HG03575 (cell line): ENCODE measurements around the gene OPTN.

Experiments
- ATAC-seq: cut with Tn5 transposase; IDR thresholded peaks from one replicate; pipeline ENCODE4 v1.9.1; 2021; ENCODE audit not compliant: unreplicated experiment, insufficient number of reproducible peaks, low FRiP score; ENCODE audit errors: extremely low read depth

OPTN gene

GRCh38 chr10:13161857-13162271 lies 61.9 kb downstream of the OPTN start:
- no peak for ATAC-seq

- ATAC-seq = no peak
Observed at GRCh38 chr10:13163859-13164258, 63.9 kb downstream of the OPTN start.

- no peak for ATAC-seq
Observed at GRCh38 chr10:13165177-13165576, 65.2 kb downstream of the OPTN start.

GRCh38 chr10:13167568-13167967 lies 67.6 kb downstream of the OPTN start:
- no peak for ATAC-seq

GRCh38 chr10:13168781-13169180 lies 68.8 kb downstream of the OPTN start:
- no peak for ATAC-seq

- no peak for ATAC-seq
Observed at GRCh38 chr10:13173616-13174015, 73.7 kb downstream of the OPTN start.

GRCh38 chr10:13180788-13181187 lies 80.8 kb downstream of the OPTN start:
- no peak for ATAC-seq

- no peak for ATAC-seq
Observed at GRCh38 chr10:13182424-13182823, 82.5 kb downstream of the OPTN start.

- no peak for ATAC-seq
Observed at GRCh38 chr10:13183625-13184024, 83.7 kb downstream of the OPTN start.

GRCh38 chr10:13184276-13184675 lies 84.3 kb downstream of the OPTN start:
- ATAC-seq = no peak

- no peak for ATAC-seq
Observed at GRCh38 chr10:13184730-13185514, 85.0 kb downstream of the OPTN start.

- no peak for ATAC-seq
Observed at GRCh38 chr10:13187135-13187534, 87.2 kb downstream of the OPTN start.
